Karpas-422 (cell line): ENCODE measurements around the gene GAD2. TPM values are rescaled to one million over a fixed set of nuclear protein-coding genes. Genes with fewer than 3 reads are reported as not detected.

ENCODE experiments used
- total RNA-seq: library from RNA; depleted of rRNA; stranded (reverse); fragments of >200 nt; shearing (Covaris generic); gene quantifications from 2 replicates; pipeline ENCODE4 v1.2.3, GENCODE V29; 2014; ENCODE audit warnings: low replicate concordance; rRNA removed

GAD2 gene
- total RNA-seq, 1 experiment from 2014 or later = not detected

Other genes starting within 250 kb of the GAD2 start
- gene APBB1IP, start 221.6 kb downstream of the GAD2 start, total RNA-seq = 22.7 and 34.7 TPM in 2 replicates